ENCODE measurements around the gene CLIP2.

CLIP2 gene

GRCh38 chr7:74360008-74360407, 70.8 kb downstream of the CLIP2 start:
- no peak for TF ChIP-seq ZBTB7A (IDR thresholded peaks at IDR 0.05; ENCODE audit: low read depth)
- TF ChIP-seq USF1 (IDR thresholded peaks at IDR 0.05), result no peak
- no peak for TF ChIP-seq TAF1 (IDR thresholded peaks at IDR 0.05; ENCODE audit: low read depth)
- TF ChIP-seq NFIC (IDR thresholded peaks at IDR 0.05), result no peak
- TF ChIP-seq EP300 (IDR thresholded peaks at IDR 0.05; ENCODE audit: borderline replicate concordance), result no peak
- TF ChIP-seq, protein P1, sequence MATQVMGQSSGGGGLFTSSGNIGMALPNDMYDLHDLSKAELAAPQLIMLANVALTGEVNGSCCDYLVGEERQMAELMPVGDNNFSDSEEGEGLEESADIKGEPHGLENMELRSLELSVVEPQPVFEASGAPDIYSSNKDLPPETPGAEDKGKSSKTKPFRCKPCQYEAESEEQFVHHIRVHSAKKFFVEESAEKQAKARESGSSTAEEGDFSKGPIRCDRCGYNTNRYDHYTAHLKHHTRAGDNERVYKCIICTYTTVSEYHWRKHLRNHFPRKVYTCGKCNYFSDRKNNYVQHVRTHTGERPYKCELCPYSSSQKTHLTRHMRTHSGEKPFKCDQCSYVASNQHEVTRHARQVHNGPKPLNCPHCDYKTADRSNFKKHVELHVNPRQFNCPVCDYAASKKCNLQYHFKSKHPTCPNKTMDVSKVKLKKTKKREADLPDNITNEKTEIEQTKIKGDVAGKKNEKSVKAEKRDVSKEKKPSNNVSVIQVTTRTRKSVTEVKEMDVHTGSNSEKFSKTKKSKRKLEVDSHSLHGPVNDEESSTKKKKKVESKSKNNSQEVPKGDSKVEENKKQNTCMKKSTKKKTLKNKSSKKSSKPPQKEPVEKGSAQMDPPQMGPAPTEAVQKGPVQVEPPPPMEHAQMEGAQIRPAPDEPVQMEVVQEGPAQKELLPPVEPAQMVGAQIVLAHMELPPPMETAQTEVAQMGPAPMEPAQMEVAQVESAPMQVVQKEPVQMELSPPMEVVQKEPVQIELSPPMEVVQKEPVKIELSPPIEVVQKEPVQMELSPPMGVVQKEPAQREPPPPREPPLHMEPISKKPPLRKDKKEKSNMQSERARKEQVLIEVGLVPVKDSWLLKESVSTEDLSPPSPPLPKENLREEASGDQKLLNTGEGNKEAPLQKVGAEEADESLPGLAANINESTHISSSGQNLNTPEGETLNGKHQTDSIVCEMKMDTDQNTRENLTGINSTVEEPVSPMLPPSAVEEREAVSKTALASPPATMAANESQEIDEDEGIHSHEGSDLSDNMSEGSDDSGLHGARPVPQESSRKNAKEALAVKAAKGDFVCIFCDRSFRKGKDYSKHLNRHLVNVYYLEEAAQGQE (IDR thresholded peaks at IDR 0.05; ENCODE audit: low read depth), result no peak
- no peak for TF ChIP-seq YY1 (IDR thresholded peaks at IDR 0.05; ENCODE audit: low read depth)
- TF ChIP-seq CREB1 (IDR thresholded peaks at IDR 0.05; ENCODE audit: low read depth), result no peak
- TF ChIP-seq EGR1 (IDR thresholded peaks at IDR 0.05), result no peak
- no peak for TF ChIP-seq CEBPB (IDR thresholded peaks at IDR 0.05)
- no peak for TF ChIP-seq TEAD4 (IDR thresholded peaks at IDR 0.05)
- TF ChIP-seq RAD21 (IDR thresholded peaks at IDR 0.05; ENCODE audit: low read depth), result no peak
- no peak for TF ChIP-seq FOXM1 (IDR thresholded peaks at IDR 0.05; ENCODE audit: borderline replicate concordance, low read depth)
- no peak for TF ChIP-seq TCF12 (IDR thresholded peaks at IDR 0.05; ENCODE audit: low read depth)
- no peak for TF ChIP-seq MAX (IDR thresholded peaks at IDR 0.05)

DNA sequence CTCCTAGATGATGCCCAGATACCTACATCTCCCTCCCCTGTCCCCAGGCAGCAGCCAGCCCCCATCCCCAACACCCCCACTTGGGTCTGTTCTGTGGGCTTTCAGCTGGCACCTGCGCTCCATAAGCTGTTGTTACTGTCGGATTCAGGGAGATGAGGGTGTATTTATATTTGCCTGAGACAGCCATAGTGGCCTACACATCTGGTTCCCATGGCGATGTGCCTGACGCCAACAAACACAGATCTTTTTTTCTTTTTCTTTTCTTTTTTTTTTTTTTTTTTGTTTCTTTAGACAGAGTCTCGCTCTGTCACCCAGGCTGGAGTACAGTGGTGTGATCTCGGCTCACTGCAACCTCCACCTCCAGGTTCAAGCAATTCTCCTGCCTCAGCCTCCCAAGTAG, 73.1 kb downstream of the CLIP2 start:
- TF ChIP-seq RAD21 (IDR thresholded peaks at IDR 0.05; ENCODE audit: low read depth) (no peak), TAF1 (IDR thresholded peaks at IDR 0.05; ENCODE audit: low read depth) (no peak), EGR1 (IDR thresholded peaks at IDR 0.05) (no peak), CREB1 (IDR thresholded peaks at IDR 0.05; ENCODE audit: low read depth) (no peak), USF1 (IDR thresholded peaks at IDR 0.05) (no peak)

- TF ChIP-seq TAF1 (IDR thresholded peaks at IDR 0.05; ENCODE audit: low read depth) (no peak), RAD21 (IDR thresholded peaks at IDR 0.05; ENCODE audit: low read depth) (no peak), CEBPB (IDR thresholded peaks at IDR 0.05) (no peak), CREB1 (IDR thresholded peaks at IDR 0.05; ENCODE audit: low read depth) (no peak), EP300 (IDR thresholded peaks at IDR 0.05; ENCODE audit: borderline replicate concordance) (no peak), NFIC (IDR thresholded peaks at IDR 0.05) (no peak), USF1 (IDR thresholded peaks at IDR 0.05) (no peak), ZBTB7A (IDR thresholded peaks at IDR 0.05; ENCODE audit: low read depth) (no peak), YY1 (IDR thresholded peaks at IDR 0.05; ENCODE audit: low read depth) (no peak), EGR1 (IDR thresholded peaks at IDR 0.05) (no peak), TEAD4 (IDR thresholded peaks at IDR 0.05) (no peak)
- TF ChIP-seq, protein P1 (IDR thresholded peaks at IDR 0.05; ENCODE audit: low read depth), result no peak
Measured at GRCh38 chr7:74364061-74364460, 74.9 kb downstream of the CLIP2 start.

GRCh38 chr7:74365322-74366022, 76.3 kb downstream of the CLIP2 start:
- no peak for TF ChIP-seq CREB1 (IDR thresholded peaks at IDR 0.05; ENCODE audit: low read depth)
- no peak for TF ChIP-seq FOXM1 (IDR thresholded peaks at IDR 0.05; ENCODE audit: borderline replicate concordance, low read depth)
- TF ChIP-seq USF1 (IDR thresholded peaks at IDR 0.05), result peak; percentile 43; the same call in 1 of the 2 replicates
- no peak for TF ChIP-seq EP300 (IDR thresholded peaks at IDR 0.05; ENCODE audit: borderline replicate concordance)
- TF ChIP-seq TCF12 (IDR thresholded peaks at IDR 0.05; ENCODE audit: low read depth), result no peak
- no peak for TF ChIP-seq CEBPB (IDR thresholded peaks at IDR 0.05)
